NCI-H748 treated with DMSO at 0.1 percent for 48 hours (cell line): ENCODE measurements around the gene NBAS.
"Not testable (repeated sequence)": the region's sequence is repeated elsewhere in the genome, so short reads cannot be mapped to it uniquely, and the experiment has no call there.

Experiments used
- DNase-seq: peaks from one replicate; lab custom pipeline; 2025; lab: John Stamatoyannopoulos, UW

The NBAS gene

GRCh38 chr2:15412309-15412708 is 148.8 kb downstream of the NBAS start:
- no peak for DNase-seq

- no peak for DNase-seq
Measured at GRCh38 chr2:15410884-15411283, 150.2 kb downstream of the NBAS start.

- no peak for DNase-seq
Measured at GRCh38 chr2:15408759-15409158, 152.4 kb downstream of the NBAS start.

GRCh38 chr2:15407666-15408065 is 153.5 kb downstream of the NBAS start:
- no peak for DNase-seq

- DNase-seq = not testable (repeated sequence)
Measured at GRCh38 chr2:15404511-15404910, 156.6 kb downstream of the NBAS start.

- DNase-seq = no peak
Measured at GRCh38 chr2:15400240-15400826, 160.8 kb downstream of the NBAS start.

GRCh38 chr2:15399241-15399640 is 161.9 kb downstream of the NBAS start:
- DNase-seq = no peak

GRCh38 chr2:15391751-15392150 is 169.4 kb downstream of the NBAS start:
- DNase-seq = no peak

GRCh38 chr2:15389895-15390294 is 171.2 kb downstream of the NBAS start:
- no peak for DNase-seq

GRCh38 chr2:15389326-15389700 is 171.8 kb downstream of the NBAS start:
- DNase-seq = no peak

- DNase-seq = no peak
Measured at GRCh38 chr2:15388406-15389325, 172.5 kb downstream of the NBAS start.

- no peak for DNase-seq
Measured at GRCh38 chr2:15385184-15385583, 175.9 kb downstream of the NBAS start.

GRCh38 chr2:15383695-15384350 is 177.3 kb downstream of the NBAS start:
- DNase-seq = no peak

- no peak for DNase-seq
Measured at GRCh38 chr2:15378148-15378908, 182.8 kb downstream of the NBAS start.

- DNase-seq = no peak
Measured at GRCh38 chr2:15377202-15377601, 183.9 kb downstream of the NBAS start.

- no peak for DNase-seq
Measured at GRCh38 chr2:15372019-15372418, 189.1 kb downstream of the NBAS start.

- DNase-seq = no peak
Measured at GRCh38 chr2:15369129-15369528, 192.0 kb downstream of the NBAS start.

GRCh38 chr2:15367715-15368114 is 193.4 kb downstream of the NBAS start:
- no peak for DNase-seq

- DNase-seq = no peak
Measured at GRCh38 chr2:15367205-15367604, 193.9 kb downstream of the NBAS start.

- no peak for DNase-seq
Measured at GRCh38 chr2:15365411-15365810, 195.7 kb downstream of the NBAS start.

GRCh38 chr2:15364561-15364960 is 196.6 kb downstream of the NBAS start:
- DNase-seq = no peak

- DNase-seq = no peak
Measured at GRCh38 chr2:15363734-15364133, 197.4 kb downstream of the NBAS start.
